Liver (tissue), 9 donors: Measurements from ENCODE around the gene GPHN. TPM values are rescaled to one million over a fixed set of nuclear protein-coding genes. Genes with fewer than 3 reads are reported as not detected.

ENCODE experiments used
- DNase-seq: peaks from one replicate; pipeline ENCODE4 v3.0.0-alpha.2; 2017; ENCODE audit warnings: low spot score
- H3K27ac ChIP-seq, 2 donors: one replicate each; pipeline ENCODE4 v1.7.0; 2013; ENCODE audit warnings: inconsistent platforms in 2 of 2, low read length in 2 of 2, control low read depth in 1 of 2, low read depth in 1 of 2, mild to moderate bottlenecking in 1 of 2
- H3K27me3 ChIP-seq, 4 donors: one replicate each; pipeline versions ENCODE4 v1.6.1 to v1.7.0; 2013; ENCODE audit warnings: low read length in 3 of 4, inconsistent platforms in 1 of 4, mild to moderate bottlenecking in 1 of 4, moderate library complexity in 1 of 4; ENCODE audit not compliant: control insufficient read depth in 4 of 4, insufficient read depth in 4 of 4
- H3K36me3 ChIP-seq, 4 donors: one replicate each; pipeline versions ENCODE4 v1.6.1 to v1.7.0; 2013; ENCODE audit warnings: low read length in 3 of 4, mild to moderate bottlenecking in 3 of 4, low read depth in 1 of 4, moderate library complexity in 1 of 4; ENCODE audit not compliant: control insufficient read depth in 4 of 4, insufficient read depth in 3 of 4
- H3K4me1 ChIP-seq, 4 donors: one replicate each; pipeline versions ENCODE4 v1.6.1 to v1.7.0; 2013; ENCODE audit warnings: low read length in 3 of 4, mild to moderate bottlenecking in 3 of 4, moderate library complexity in 1 of 4; ENCODE audit not compliant: control insufficient read depth in 4 of 4, insufficient read depth in 4 of 4
- H3K4me3 ChIP-seq, 3 donors: one replicate each; pipeline versions ENCODE4 v1.6.1 to v1.7.0; 2013; ENCODE audit warnings: low read length in 3 of 3, control low read depth in 1 of 3, low read depth in 1 of 3, mild to moderate bottlenecking in 1 of 3
- H3K9ac ChIP-seq, 2 donors: one replicate each; pipeline ENCODE4 v1.7.0; 2013; ENCODE audit warnings: low read length in 2 of 2, mild to moderate bottlenecking in 2 of 2, moderate library complexity in 2 of 2, control low read depth in 1 of 2, low read depth in 1 of 2
- H3K9me3 ChIP-seq, 4 donors: one replicate each; pipeline versions ENCODE4 v1.6.1 to v1.7.0; 2013; ENCODE audit warnings: low read length in 3 of 4; ENCODE audit not compliant: control insufficient read depth in 4 of 4
- EGR1 ChIP-seq, 2 donors: IDR thresholded peaks; 2 replicates each; pipeline ENCODE4 v1.6.1; 2016 to 2018; ENCODE audit warnings: antibody characterized with exemption in 2 of 2, low read depth in 2 of 2
- FOXA1 ChIP-seq: IDR thresholded peaks from 2 replicates; pipeline ENCODE4 v1.6.1; 2016; ENCODE audit warnings: antibody characterized with exemption
- FOXA2 ChIP-seq: IDR thresholded peaks from 2 replicates; pipeline ENCODE4 v1.6.1; 2016; ENCODE audit warnings: antibody characterized with exemption
- GABPA ChIP-seq, 2 donors: IDR thresholded peaks in 1 of 2; conservative IDR thresholded peaks in 1 of 2; 2 replicates each; pipeline ENCODE4 v1.6.1; 2016; ENCODE audit warnings: antibody characterized with exemption in 2 of 2, mild to moderate bottlenecking in 1 of 2, moderate library complexity in 1 of 2
- HNF4A ChIP-seq, 2 donors: conservative IDR thresholded peaks; 2 replicates each; pipeline ENCODE4 v1.6.1; 2016; ENCODE audit warnings: antibody characterized with exemption in 2 of 2, mild to moderate bottlenecking in 2 of 2
- HNF4G ChIP-seq: IDR thresholded peaks from 2 replicates; pipeline ENCODE4 v1.6.1; 2016; ENCODE audit warnings: antibody characterized with exemption
- JUND ChIP-seq, 2 donors: IDR thresholded peaks; 2 replicates each; pipeline ENCODE4 v1.6.1; 2016; ENCODE audit warnings: antibody characterized with exemption in 2 of 2
- NR2F2 ChIP-seq: IDR thresholded peaks from 2 replicates; pipeline ENCODE4 v1.6.1; 2016; ENCODE audit warnings: antibody characterized with exemption
- RAD21 ChIP-seq, 2 donors: IDR thresholded peaks; 2 replicates each; pipeline ENCODE4 v1.6.1; 2016; ENCODE audit warnings: antibody characterized with exemption in 2 of 2, mild to moderate bottlenecking in 2 of 2
- RXRA ChIP-seq, 2 donors: IDR thresholded peaks; 2 replicates each; pipeline ENCODE4 v1.6.1; 2017 to 2018; ENCODE audit warnings: antibody characterized with exemption in 2 of 2, mild to moderate bottlenecking in 1 of 2
- SP1 ChIP-seq: IDR thresholded peaks from 2 replicates; pipeline ENCODE4 v1.6.1; 2018; ENCODE audit warnings: antibody characterized with exemption, mild to moderate bottlenecking
- TAF1 ChIP-seq: conservative IDR thresholded peaks from 2 replicates; pipeline ENCODE4 v1.6.1; 2016; ENCODE audit warnings: antibody characterized with exemption, mild to moderate bottlenecking
- YY1 ChIP-seq: IDR thresholded peaks from 2 replicates; pipeline ENCODE4 v1.6.1; 2016; ENCODE audit warnings: antibody characterized with exemption, mild to moderate bottlenecking
- WGBS: extraction: QIAGEN DNeasy Blood & Tissue Kit; methylation state at CpG from one replicate; pipeline ENCODE4 v1.1.7; 2013; 5-methylcytosine and 5-hydroxymethylcytosine counted together
- polyA plus RNA-seq, 2 donors: library from polyadenylated mRNA; stranded (reverse) in 1 of 2; unstranded in 1 of 2; fragments of 200-250 nt in 1 of 2; fragments of >200 nt in 1 of 2; fragmentation: Nextera tagmentation in 1 of 2; extraction: Ambion mirVana in 1 of 2; gene quantifications; one replicate each; pipeline versions ENCODE4 v1.2.1 to v1.2.3, GENCODE V29; 2013 to 2015
- total RNA-seq, 2 donors: library from RNA; depleted of rRNA; stranded (reverse); fragments of >200 nt; gene quantifications; one replicate each; pipeline ENCODE4 v1.2.3, GENCODE V29; 2014
- TF ChIP-seq, protein P1 (sequence below): IDR thresholded peaks from 2 replicates; pipeline ENCODE4 v1.6.1; 2016; ENCODE audit warnings: antibody characterized with exemption, mild to moderate bottlenecking
- TF ChIP-seq, protein P2 (sequence below): IDR thresholded peaks from 2 replicates; pipeline ENCODE4 v1.6.1; 2016; ENCODE audit warnings: antibody characterized with exemption
- TF ChIP-seq, protein P3 (sequence below): IDR thresholded peaks from 2 replicates; pipeline ENCODE4 v1.6.1; 2016; ENCODE audit warnings: antibody characterized with exemption
- TF ChIP-seq, protein P4 (sequence below): fragments of 150-350 bp; IDR thresholded peaks from 2 replicates; pipeline ENCODE4 v1.5.1; 2017; ENCODE audit warnings: improper control_type of control experiment, low read depth, low read length; ENCODE audit not compliant: missing input control
- TF ChIP-seq, protein P5 (sequence below): IDR thresholded peaks from 2 replicates; pipeline ENCODE4 v1.6.1; 2016; ENCODE audit warnings: antibody characterized with exemption
- donor health status: healthy.
- donor health status: healthy.
- donor health status: healthy.
- donor health status: healthy.
- donor health status: healthy.

The GPHN gene
- total and polyA plus RNA-seq, 4 donors: 18.4 to 76.4 (median 47.4) TPM

DNA sequence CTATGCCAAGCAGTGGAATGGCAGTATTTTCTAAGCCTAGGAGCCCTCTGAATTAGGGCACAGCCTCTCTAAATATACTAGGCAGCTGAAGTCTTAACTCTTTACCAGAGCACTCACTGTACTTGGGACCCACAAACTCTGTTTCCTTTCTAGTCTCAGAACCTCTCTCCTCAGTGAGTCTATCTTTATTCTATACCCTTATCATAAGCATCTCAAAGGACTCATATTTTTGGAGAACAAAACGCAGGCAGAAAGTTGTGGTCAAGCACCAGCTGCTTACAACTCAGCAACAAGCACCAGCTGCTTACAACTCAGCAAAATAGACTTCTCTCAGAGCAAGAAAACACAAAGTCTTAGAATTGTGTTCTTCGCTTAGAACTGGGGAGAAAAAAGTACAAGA lies 20.8 kb upstream of the GPHN start:
- Histone ChIP-seq H3K9ac (no peak overlapping the region), H3K9me3 (no peaks in the 10 kb centered on the region), H3K36me3 (no peaks in the 10 kb centered on the region), H3K4me1 (peaks cover 13 to 48% (median 38%) of the 10 kb centered on the region in 4 donors), H3K4me3 (no peak overlapping the region), H3K27me3 (no peaks in the 10 kb centered on the region), H3K27ac (no peak overlapping the region)
- WGBS: 79% methylated on average over 2 of the region's 2 CpGs
- TF ChIP-seq, protein P1, sequence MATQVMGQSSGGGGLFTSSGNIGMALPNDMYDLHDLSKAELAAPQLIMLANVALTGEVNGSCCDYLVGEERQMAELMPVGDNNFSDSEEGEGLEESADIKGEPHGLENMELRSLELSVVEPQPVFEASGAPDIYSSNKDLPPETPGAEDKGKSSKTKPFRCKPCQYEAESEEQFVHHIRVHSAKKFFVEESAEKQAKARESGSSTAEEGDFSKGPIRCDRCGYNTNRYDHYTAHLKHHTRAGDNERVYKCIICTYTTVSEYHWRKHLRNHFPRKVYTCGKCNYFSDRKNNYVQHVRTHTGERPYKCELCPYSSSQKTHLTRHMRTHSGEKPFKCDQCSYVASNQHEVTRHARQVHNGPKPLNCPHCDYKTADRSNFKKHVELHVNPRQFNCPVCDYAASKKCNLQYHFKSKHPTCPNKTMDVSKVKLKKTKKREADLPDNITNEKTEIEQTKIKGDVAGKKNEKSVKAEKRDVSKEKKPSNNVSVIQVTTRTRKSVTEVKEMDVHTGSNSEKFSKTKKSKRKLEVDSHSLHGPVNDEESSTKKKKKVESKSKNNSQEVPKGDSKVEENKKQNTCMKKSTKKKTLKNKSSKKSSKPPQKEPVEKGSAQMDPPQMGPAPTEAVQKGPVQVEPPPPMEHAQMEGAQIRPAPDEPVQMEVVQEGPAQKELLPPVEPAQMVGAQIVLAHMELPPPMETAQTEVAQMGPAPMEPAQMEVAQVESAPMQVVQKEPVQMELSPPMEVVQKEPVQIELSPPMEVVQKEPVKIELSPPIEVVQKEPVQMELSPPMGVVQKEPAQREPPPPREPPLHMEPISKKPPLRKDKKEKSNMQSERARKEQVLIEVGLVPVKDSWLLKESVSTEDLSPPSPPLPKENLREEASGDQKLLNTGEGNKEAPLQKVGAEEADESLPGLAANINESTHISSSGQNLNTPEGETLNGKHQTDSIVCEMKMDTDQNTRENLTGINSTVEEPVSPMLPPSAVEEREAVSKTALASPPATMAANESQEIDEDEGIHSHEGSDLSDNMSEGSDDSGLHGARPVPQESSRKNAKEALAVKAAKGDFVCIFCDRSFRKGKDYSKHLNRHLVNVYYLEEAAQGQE: no peak
- TF ChIP-seq FOXA2: no peak
- no peak for DNase-seq

DNA sequence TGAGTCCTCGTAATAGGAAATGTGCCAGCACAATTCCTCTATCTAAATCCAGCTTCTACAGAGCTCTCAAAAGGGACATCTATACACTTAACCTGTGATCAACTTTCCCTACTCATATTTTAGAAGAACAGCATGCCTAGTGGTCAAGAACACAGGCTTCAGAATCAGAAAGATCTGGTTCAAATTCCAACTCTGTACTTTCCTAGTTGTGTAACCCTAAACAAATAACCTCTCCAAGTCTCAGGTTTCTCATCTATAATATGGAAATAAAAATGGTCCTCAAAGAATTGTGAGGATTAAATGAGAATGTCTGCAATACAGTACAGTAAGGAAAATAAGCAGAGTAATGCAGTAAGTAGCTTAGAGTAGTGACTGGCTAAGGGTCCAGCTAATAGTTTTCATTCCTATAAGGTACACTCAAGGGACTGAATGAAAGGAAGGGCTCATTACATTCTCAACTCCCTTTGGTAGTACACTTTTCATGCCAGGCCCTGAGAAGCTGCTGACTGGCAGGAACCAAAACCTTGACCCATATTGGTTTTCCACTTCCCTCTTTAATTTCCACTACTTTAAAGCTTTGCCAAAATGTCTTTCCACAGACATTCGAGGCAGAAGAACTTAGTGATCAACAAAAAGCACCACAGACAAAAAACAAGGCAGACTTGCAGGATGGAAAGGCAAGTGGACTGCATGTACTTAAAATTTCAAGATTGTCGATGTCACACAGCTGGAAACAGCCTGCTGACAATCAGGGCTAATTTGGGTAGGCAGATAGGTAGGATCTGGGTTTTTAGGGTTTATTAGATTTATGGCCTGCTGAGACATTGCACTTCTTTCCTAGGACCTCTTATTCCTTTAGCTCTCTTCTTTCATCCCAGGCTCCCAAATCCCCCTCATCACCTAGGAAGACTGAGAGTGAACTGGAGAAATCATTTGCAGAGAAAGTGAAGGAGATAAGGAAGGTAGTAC lies 17.5 kb upstream of the GPHN start:
- peak; percentile 84 to 85 for TF ChIP-seq HNF4A (conservative IDR thresholded peaks at IDR 0.05)
- peak; percentile 46 to 62 for TF ChIP-seq JUND (IDR thresholded peaks at IDR 0.05)
- TF ChIP-seq RAD21 (IDR thresholded peaks at IDR 0.05): peak; percentile 43 to 63
- TF ChIP-seq HNF4G: peak; percentile 59
- peak; percentile 21 for TF ChIP-seq NR2F2
- TF ChIP-seq, protein P2, sequence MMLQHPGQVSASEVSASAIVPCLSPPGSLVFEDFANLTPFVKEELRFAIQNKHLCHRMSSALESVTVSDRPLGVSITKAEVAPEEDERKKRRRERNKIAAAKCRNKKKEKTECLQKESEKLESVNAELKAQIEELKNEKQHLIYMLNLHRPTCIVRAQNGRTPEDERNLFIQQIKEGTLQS: peak; percentile 7
- TF ChIP-seq RXRA (IDR thresholded peaks at IDR 0.05): peak; percentile 62 to 63
- peak in 1 of 2 donors; percentile 21 for TF ChIP-seq EGR1 (IDR thresholded peaks at IDR 0.05; ENCODE audit: low read depth in 2 of 2)
- peak; percentile 36 for TF ChIP-seq FOXA2
- TF ChIP-seq SP1: peak; percentile 4
- TF ChIP-seq, protein P3, sequence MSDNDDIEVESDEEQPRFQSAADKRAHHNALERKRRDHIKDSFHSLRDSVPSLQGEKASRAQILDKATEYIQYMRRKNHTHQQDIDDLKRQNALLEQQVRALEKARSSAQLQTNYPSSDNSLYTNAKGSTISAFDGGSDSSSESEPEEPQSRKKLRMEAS: peak; percentile 14
- TF ChIP-seq FOXA1: peak; percentile 12
- no peak for TF ChIP-seq GABPA (IDR thresholded peaks at IDR 0.05 in 1 of 2, conservative IDR thresholded peaks at IDR 0.05 in 1 of 2)
- TF ChIP-seq, protein P4, sequence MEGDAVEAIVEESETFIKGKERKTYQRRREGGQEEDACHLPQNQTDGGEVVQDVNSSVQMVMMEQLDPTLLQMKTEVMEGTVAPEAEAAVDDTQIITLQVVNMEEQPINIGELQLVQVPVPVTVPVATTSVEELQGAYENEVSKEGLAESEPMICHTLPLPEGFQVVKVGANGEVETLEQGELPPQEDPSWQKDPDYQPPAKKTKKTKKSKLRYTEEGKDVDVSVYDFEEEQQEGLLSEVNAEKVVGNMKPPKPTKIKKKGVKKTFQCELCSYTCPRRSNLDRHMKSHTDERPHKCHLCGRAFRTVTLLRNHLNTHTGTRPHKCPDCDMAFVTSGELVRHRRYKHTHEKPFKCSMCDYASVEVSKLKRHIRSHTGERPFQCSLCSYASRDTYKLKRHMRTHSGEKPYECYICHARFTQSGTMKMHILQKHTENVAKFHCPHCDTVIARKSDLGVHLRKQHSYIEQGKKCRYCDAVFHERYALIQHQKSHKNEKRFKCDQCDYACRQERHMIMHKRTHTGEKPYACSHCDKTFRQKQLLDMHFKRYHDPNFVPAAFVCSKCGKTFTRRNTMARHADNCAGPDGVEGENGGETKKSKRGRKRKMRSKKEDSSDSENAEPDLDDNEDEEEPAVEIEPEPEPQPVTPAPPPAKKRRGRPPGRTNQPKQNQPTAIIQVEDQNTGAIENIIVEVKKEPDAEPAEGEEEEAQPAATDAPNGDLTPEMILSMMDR: peak; percentile 29
- TF ChIP-seq YY1: no peak
- no peak for TF ChIP-seq TAF1
- TF ChIP-seq, protein P5, sequence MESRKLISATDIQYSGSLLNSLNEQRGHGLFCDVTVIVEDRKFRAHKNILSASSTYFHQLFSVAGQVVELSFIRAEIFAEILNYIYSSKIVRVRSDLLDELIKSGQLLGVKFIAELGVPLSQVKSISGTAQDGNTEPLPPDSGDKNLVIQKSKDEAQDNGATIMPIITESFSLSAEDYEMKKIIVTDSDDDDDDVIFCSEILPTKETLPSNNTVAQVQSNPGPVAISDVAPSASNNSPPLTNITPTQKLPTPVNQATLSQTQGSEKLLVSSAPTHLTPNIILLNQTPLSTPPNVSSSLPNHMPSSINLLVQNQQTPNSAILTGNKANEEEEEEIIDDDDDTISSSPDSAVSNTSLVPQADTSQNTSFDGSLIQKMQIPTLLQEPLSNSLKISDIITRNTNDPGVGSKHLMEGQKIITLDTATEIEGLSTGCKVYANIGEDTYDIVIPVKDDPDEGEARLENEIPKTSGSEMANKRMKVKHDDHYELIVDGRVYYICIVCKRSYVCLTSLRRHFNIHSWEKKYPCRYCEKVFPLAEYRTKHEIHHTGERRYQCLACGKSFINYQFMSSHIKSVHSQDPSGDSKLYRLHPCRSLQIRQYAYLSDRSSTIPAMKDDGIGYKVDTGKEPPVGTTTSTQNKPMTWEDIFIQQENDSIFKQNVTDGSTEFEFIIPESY: peak; percentile 42
- TF ChIP-seq, protein P1: no peak
- peaks cover 5 to 34% (median 21%) of the 10 kb centered on the region in 4 donors for H3K4me1 ChIP-seq
- H3K27me3 ChIP-seq: no peaks in the 10 kb centered on the region
- no peaks in the 10 kb centered on the region for H3K36me3 ChIP-seq
- no peak overlapping the region for H3K4me3 ChIP-seq
- H3K27ac ChIP-seq: peak overlapping the region in 1 of 2 donors; percentile 16
- DNase-seq: no peak
- no peaks in the 10 kb centered on the region for H3K9me3 ChIP-seq
- WGBS: 67% methylated on average over 3 of the region's 3 CpGs
- H3K9ac ChIP-seq: no peak overlapping the region
